ENCODE results near the gene IGSF23.

The IGSF23 gene

DNA sequence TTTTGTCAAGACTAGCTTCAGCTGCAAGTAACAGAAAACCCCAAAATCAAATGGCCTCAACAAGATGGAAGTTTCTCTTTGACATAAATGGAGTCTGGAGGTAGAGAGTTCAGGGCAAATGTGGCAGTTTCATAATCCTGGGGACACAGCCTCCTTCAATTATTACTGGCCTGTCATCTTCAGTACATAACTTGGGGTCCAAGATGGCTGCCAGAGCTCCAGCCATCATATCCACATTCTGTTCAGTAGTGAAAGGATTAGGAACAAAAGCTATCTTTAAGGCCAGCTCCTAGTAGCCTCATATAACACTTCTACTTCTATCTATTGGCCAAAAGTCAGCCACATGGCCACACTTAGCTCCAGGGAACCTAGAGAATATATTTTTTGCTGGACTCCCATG is 15.0 kb upstream of the IGSF23 start:
- no peak overlapping the region for H3K9ac ChIP-seq
- no peaks in the 10 kb centered on the region for H3K79me2 ChIP-seq
- H3K36me3 ChIP-seq (ENCODE audit: control insufficient read depth, insufficient read depth, low read length): no peaks in the 10 kb centered on the region
- H2AFZ ChIP-seq: no peak overlapping the region
- TF ChIP-seq, protein P1, sequence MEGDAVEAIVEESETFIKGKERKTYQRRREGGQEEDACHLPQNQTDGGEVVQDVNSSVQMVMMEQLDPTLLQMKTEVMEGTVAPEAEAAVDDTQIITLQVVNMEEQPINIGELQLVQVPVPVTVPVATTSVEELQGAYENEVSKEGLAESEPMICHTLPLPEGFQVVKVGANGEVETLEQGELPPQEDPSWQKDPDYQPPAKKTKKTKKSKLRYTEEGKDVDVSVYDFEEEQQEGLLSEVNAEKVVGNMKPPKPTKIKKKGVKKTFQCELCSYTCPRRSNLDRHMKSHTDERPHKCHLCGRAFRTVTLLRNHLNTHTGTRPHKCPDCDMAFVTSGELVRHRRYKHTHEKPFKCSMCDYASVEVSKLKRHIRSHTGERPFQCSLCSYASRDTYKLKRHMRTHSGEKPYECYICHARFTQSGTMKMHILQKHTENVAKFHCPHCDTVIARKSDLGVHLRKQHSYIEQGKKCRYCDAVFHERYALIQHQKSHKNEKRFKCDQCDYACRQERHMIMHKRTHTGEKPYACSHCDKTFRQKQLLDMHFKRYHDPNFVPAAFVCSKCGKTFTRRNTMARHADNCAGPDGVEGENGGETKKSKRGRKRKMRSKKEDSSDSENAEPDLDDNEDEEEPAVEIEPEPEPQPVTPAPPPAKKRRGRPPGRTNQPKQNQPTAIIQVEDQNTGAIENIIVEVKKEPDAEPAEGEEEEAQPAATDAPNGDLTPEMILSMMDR (IDR thresholded peaks at IDR 0.05): no peak
- H3K4me2 ChIP-seq (ENCODE audit: low read length): no peak overlapping the region
- H3K4me3 ChIP-seq (ENCODE audit: low read depth, low read length): no peak overlapping the region
- H3K9me3 ChIP-seq (ENCODE audit: control insufficient read depth, low read length): no peaks in the 10 kb centered on the region
- no peak overlapping the region for H3K27ac ChIP-seq
- no peaks in the 10 kb centered on the region for H3K27me3 ChIP-seq (ENCODE audit: control insufficient read depth, insufficient read depth, low read length)
- H3K4me1 ChIP-seq: no peaks in the 10 kb centered on the region

DNA sequence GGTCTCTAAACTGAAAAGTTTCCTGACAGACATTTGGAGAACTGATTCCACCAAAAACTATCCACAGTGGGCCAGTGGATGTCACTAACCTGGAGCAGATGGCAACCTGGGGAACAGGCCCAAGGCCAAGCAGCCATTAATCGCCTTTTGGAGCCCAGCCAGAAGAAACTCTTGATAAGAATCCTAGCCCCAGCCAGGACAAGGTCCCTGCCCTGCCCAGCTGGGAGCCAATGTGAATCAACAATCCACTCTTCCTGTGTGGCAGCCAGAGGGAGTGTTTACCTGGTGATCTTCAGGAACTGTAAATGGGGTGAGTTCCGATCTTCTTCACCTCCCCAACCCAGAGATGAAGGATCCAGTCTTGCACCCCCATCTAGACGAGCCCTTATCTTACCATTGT is 14.5 kb upstream of the IGSF23 start:
- TF ChIP-seq, protein P1 (IDR thresholded peaks at IDR 0.05): no peak
- no peak overlapping the region for H2AFZ ChIP-seq
- H3K27ac ChIP-seq: no peak overlapping the region
- H3K27me3 ChIP-seq (ENCODE audit: control insufficient read depth, insufficient read depth, low read length): no peaks in the 10 kb centered on the region
- no peaks in the 10 kb centered on the region for H3K4me1 ChIP-seq
- no peak overlapping the region for H3K4me2 ChIP-seq (ENCODE audit: low read length)
- no peak overlapping the region for H3K4me3 ChIP-seq (ENCODE audit: low read depth, low read length)
- H3K9me3 ChIP-seq (ENCODE audit: control insufficient read depth, low read length): no peaks in the 10 kb centered on the region
- no peaks in the 10 kb centered on the region for H3K79me2 ChIP-seq
- no peak overlapping the region for H3K9ac ChIP-seq
- H3K36me3 ChIP-seq (ENCODE audit: control insufficient read depth, insufficient read depth, low read length): no peaks in the 10 kb centered on the region

- TF ChIP-seq, protein P1 (IDR thresholded peaks at IDR 0.05): no peak
Measured at GRCh38 chr19:44600466-44600865, 12.9 kb upstream of the IGSF23 start.

GRCh38 chr19:44602081-44602480 is 11.3 kb upstream of the IGSF23 start:
- no peak overlapping the region for H2AFZ ChIP-seq
- H3K36me3 ChIP-seq (ENCODE audit: control insufficient read depth, insufficient read depth, low read length): no peaks in the 10 kb centered on the region
- H3K79me2 ChIP-seq: no peaks in the 10 kb centered on the region
- TF ChIP-seq, protein P1 (IDR thresholded peaks at IDR 0.05): no peak
- no peak overlapping the region for H3K4me3 ChIP-seq (ENCODE audit: low read depth, low read length)
- H3K9ac ChIP-seq: no peak overlapping the region
- no peaks in the 10 kb centered on the region for H3K4me1 ChIP-seq
- H3K4me2 ChIP-seq (ENCODE audit: low read length): no peak overlapping the region
- no peaks in the 10 kb centered on the region for H3K27me3 ChIP-seq (ENCODE audit: control insufficient read depth, insufficient read depth, low read length)
- no peaks in the 10 kb centered on the region for H3K9me3 ChIP-seq (ENCODE audit: control insufficient read depth, low read length)
- no peak overlapping the region for H3K27ac ChIP-seq

More at GRCh38 chr19:44600466-44600865, 12.9 kb upstream of the IGSF23 start:
- H3K36me3 ChIP-seq (ENCODE audit: control insufficient read depth, insufficient read depth, low read length): no peaks in the 10 kb centered on the region
- no peaks in the 10 kb centered on the region for H3K27me3 ChIP-seq (ENCODE audit: control insufficient read depth, insufficient read depth, low read length)
- H3K4me1 ChIP-seq: no peaks in the 10 kb centered on the region
- H2AFZ ChIP-seq: no peak overlapping the region
- no peak overlapping the region for H3K9ac ChIP-seq
- no peak overlapping the region for H3K4me2 ChIP-seq (ENCODE audit: low read length)
- no peaks in the 10 kb centered on the region for H3K9me3 ChIP-seq (ENCODE audit: control insufficient read depth, low read length)
- no peak overlapping the region for H3K27ac ChIP-seq
- no peak overlapping the region for H3K4me3 ChIP-seq (ENCODE audit: low read depth, low read length)
- H3K79me2 ChIP-seq: no peaks in the 10 kb centered on the region

GRCh38 chr19:44603201-44603945 is 10.0 kb upstream of the IGSF23 start:
- H3K9me3 ChIP-seq (ENCODE audit: control insufficient read depth, low read length): no peaks in the 10 kb centered on the region
- TF ChIP-seq, protein P1 (IDR thresholded peaks at IDR 0.05): no peak
- no peaks in the 10 kb centered on the region for H3K27me3 ChIP-seq (ENCODE audit: control insufficient read depth, insufficient read depth, low read length)
- H3K4me3 ChIP-seq (ENCODE audit: low read depth, low read length): no peak overlapping the region
- H3K36me3 ChIP-seq (ENCODE audit: control insufficient read depth, insufficient read depth, low read length): no peaks in the 10 kb centered on the region
- H3K27ac ChIP-seq: no peak overlapping the region
- no peak overlapping the region for H3K9ac ChIP-seq
- no peaks in the 10 kb centered on the region for H3K4me1 ChIP-seq
- H2AFZ ChIP-seq: no peak overlapping the region
- no peak overlapping the region for H3K4me2 ChIP-seq (ENCODE audit: low read length)
- H3K79me2 ChIP-seq: no peaks in the 10 kb centered on the region

All from parathyroid adenoma (tissue), 2 donors.